OCI-LY7 (cell line): ENCODE measurements around the gene UBA6.

Source experiments
- CTCF ChIP-seq: fragments of 200-600 bp; sonication (generic); conservative IDR thresholded peaks from 2 replicates; pipeline ENCODE4 v1.5.1; 2014; ENCODE audit warnings: mild to moderate bottlenecking, antibody characterized with exemption, low read length, moderate library complexity, mixed read lengths
- EZH2phosphoT487 ChIP-seq: fragments of 200-600 bp; sonication (generic); IDR thresholded peaks from 2 replicates; pipeline ENCODE4 v1.6.1; 2018; ENCODE audit warnings: low read depth, borderline replicate concordance, mild to moderate bottlenecking, mixed run types, antibody characterized with exemption, low read length, moderate library complexity, mixed read lengths

- no peak for TF ChIP-seq CTCF
- no peak for TF ChIP-seq EZH2phosphoT487
Observed at GRCh38 chr4:67660418-67660817, 40.5 kb downstream of the UBA6 start.
